Smooth muscle cell (in vitro differentiated cells): ENCODE measurements around the gene CACNA1H. TPM values are rescaled to one million over a fixed set of nuclear protein-coding genes. Genes with fewer than 3 reads are reported as not detected.

Experiments
- DNase-seq: peaks from one replicate; lab custom pipeline; 2025; ENCODE audit not compliant: unreplicated experiment; lab: John Stamatoyannopoulos, UW
- H2AFZ ChIP-seq: fragments of 200-600 bp; sonication (generic); 2 replicates; pipeline ENCODE4 v1.6.0; 2016; ENCODE audit warnings: antibody characterized with exemption, low read depth, mild to moderate bottlenecking
- H3F3A ChIP-seq: fragments of 200-600 bp; sonication (generic); 2 replicates; pipeline ENCODE4 v1.6.0; 2017; ENCODE audit warnings: antibody characterized with exemption, low read depth
- H3K27ac ChIP-seq: fragments of 200-600 bp; sonication (generic); 2 replicates; pipeline ENCODE4 v1.5.1; 2016; ENCODE audit warnings: low read depth, mild to moderate bottlenecking
- H3K27me3 ChIP-seq: fragments of 200-600 bp; sonication (generic); 2 replicates; pipeline ENCODE4 v1.6.1; 2016; ENCODE audit warnings: low read depth, mild to moderate bottlenecking
- H3K36me3 ChIP-seq: fragments of 200-600 bp; sonication (generic); 2 replicates; pipeline ENCODE4 v1.5.1; 2016; ENCODE audit warnings: low read depth
- H3K4me1 ChIP-seq: fragments of 200-600 bp; sonication (generic); 2 replicates; pipeline ENCODE4 v1.5.1; 2016; ENCODE audit warnings: low read depth
- H3K4me2 ChIP-seq: fragments of 200-600 bp; sonication (generic); 2 replicates; pipeline ENCODE4 v1.6.0; 2016; ENCODE audit warnings: mild to moderate bottlenecking
- H3K4me3 ChIP-seq: fragments of 200-600 bp; sonication (generic); 2 replicates; pipeline ENCODE4 v1.5.1; 2016; ENCODE audit warnings: mild to moderate bottlenecking
- H3K79me2 ChIP-seq: fragments of 200-600 bp; sonication (generic); 2 replicates; pipeline ENCODE4 v1.6.0; 2016; ENCODE audit warnings: low read depth, mild to moderate bottlenecking
- H3K9ac ChIP-seq: fragments of 200-600 bp; sonication (generic); 2 replicates; pipeline ENCODE4 v1.6.0; 2016; ENCODE audit warnings: low read depth
- H3K9me3 ChIP-seq: fragments of 200-600 bp; sonication (generic); replicated peaks from 2 replicates; pipeline ENCODE4 v1.5.1; 2016; ENCODE audit warnings: low read depth
- H4K20me1 ChIP-seq: fragments of 200-600 bp; sonication (generic); 2 replicates; pipeline ENCODE4 v1.6.0; 2016; ENCODE audit warnings: low read depth
- CTCF ChIP-seq: fragments of 200-600 bp; sonication (generic); IDR thresholded peaks from 2 replicates; pipeline ENCODE4 v1.5.1; 2017; ENCODE audit warnings: borderline replicate concordance, mild to moderate bottlenecking, antibody characterized with exemption; ENCODE audit not compliant: insufficient read depth, poor library complexity, severe bottlenecking
- WGBS: methylation state at CpG from one replicate; pipeline ENCODE4 v1.1.7; 2016; ENCODE audit warnings: low lambda C conversion rate; 5-methylcytosine and 5-hydroxymethylcytosine counted together
- polyA plus RNA-seq: library from polyadenylated mRNA; unstranded; fragments of >200 nt; fragmentation: Nextera tagmentation; extraction: Ambion mirVana; gene quantifications from 2 replicates; pipeline ENCODE4 v1.2.1, GENCODE V29; 2016
- total RNA-seq: library from RNA; depleted of rRNA; stranded (reverse); fragments of >200 nt; gene quantifications from 2 replicates; pipeline ENCODE4 v1.2.3, GENCODE V29; 2014

CACNA1H gene
- total RNA-seq, result 1.7 TPM in 2 replicates
- 1.4 and 2.6 TPM in 2 replicates for polyA plus RNA-seq

- H3K9me3 ChIP-seq, result no peaks in the 10 kb centered on the region
- H3K27me3 ChIP-seq, result peaks cover 5% of the 10 kb centered on the region
- no CpG with 5 or more reads among the region's 98 CpGs for WGBS
- no peaks in the 10 kb centered on the region for H3F3A ChIP-seq
- no peaks in the 10 kb centered on the region for H3K36me3 ChIP-seq
- peak; percentile 58 for TF ChIP-seq CTCF
- no peaks in the 10 kb centered on the region for H3K79me2 ChIP-seq
- no peak within 1 kb of the TSS for H3K9ac ChIP-seq
- H3K4me3 ChIP-seq, result peak within 1 kb of the TSS; percentile 54
- peak; percentile 26 for DNase-seq
- peak within 1 kb of the TSS; percentile 84 for H3K4me2 ChIP-seq
- H3K27ac ChIP-seq, result no peak within 1 kb of the TSS
- peaks cover 7% of the 10 kb centered on the region for H3K4me1 ChIP-seq
- H2AFZ ChIP-seq, result no peak within 1 kb of the TSS
- no peaks in the 10 kb centered on the region for H4K20me1 ChIP-seq
Measured at GRCh38 chr16:1152651-1153259, at the start of gene CACNA1H. TSS of gene CACNA1H (plus strand) at chr16:1153106. CDS start at chr16:1153738, 632 bp downstream.

GRCh38 chr16:1103636-1103980, 49.3 kb upstream of the CACNA1H start:
- 69% methylated on average over 11 of the region's 11 CpGs for WGBS
- H3K4me3 ChIP-seq, result no peak overlapping the region
- TF ChIP-seq CTCF, result no peak
- no peaks in the 10 kb centered on the region for H3F3A ChIP-seq
- no peaks in the 10 kb centered on the region for H3K36me3 ChIP-seq
- H3K4me2 ChIP-seq, result no peak overlapping the region
- no peak for DNase-seq
- H3K79me2 ChIP-seq, result no peaks in the 10 kb centered on the region
- no peak overlapping the region for H2AFZ ChIP-seq
- no peaks in the 10 kb centered on the region for H4K20me1 ChIP-seq
- H3K9me3 ChIP-seq, result no peaks in the 10 kb centered on the region
- H3K4me1 ChIP-seq, result peaks cover 11% of the 10 kb centered on the region
- peaks cover 6% of the 10 kb centered on the region for H3K27me3 ChIP-seq
- no peak overlapping the region for H3K27ac ChIP-seq
- H3K9ac ChIP-seq, result no peak overlapping the region

GRCh38 chr16:1105888-1106620, 46.9 kb upstream of the CACNA1H start:
- no peaks in the 10 kb centered on the region for H3K9me3 ChIP-seq
- no peak overlapping the region for H3K4me2 ChIP-seq
- no peak overlapping the region for H3K27ac ChIP-seq
- peak; percentile 39 for DNase-seq
- H3F3A ChIP-seq, result no peaks in the 10 kb centered on the region
- peaks cover 5% of the 10 kb centered on the region for H3K4me1 ChIP-seq
- H3K36me3 ChIP-seq, result no peaks in the 10 kb centered on the region
- no peaks in the 10 kb centered on the region for H4K20me1 ChIP-seq
- no peak overlapping the region for H3K4me3 ChIP-seq
- TF ChIP-seq CTCF, result peak; percentile 97
- no peak overlapping the region for H3K9ac ChIP-seq
- no peaks in the 10 kb centered on the region for H3K79me2 ChIP-seq
- H3K27me3 ChIP-seq, result peaks cover 8% of the 10 kb centered on the region
- WGBS, result 70% methylated on average over 12 of the region's 26 CpGs
- no peak overlapping the region for H2AFZ ChIP-seq
